GM18520 (cell line): ENCODE measurements around the gene GFRA1.

Experiments used
- ATAC-seq: cut with Tn5 transposase; IDR thresholded peaks from one replicate; pipeline ENCODE4 v1.9.1; 2021; ENCODE audit not compliant: unreplicated experiment

The GFRA1 gene

GRCh38 chr10:116109481-116109880 is 163.5 kb downstream of the GFRA1 start:
- no peak for ATAC-seq

DNA sequence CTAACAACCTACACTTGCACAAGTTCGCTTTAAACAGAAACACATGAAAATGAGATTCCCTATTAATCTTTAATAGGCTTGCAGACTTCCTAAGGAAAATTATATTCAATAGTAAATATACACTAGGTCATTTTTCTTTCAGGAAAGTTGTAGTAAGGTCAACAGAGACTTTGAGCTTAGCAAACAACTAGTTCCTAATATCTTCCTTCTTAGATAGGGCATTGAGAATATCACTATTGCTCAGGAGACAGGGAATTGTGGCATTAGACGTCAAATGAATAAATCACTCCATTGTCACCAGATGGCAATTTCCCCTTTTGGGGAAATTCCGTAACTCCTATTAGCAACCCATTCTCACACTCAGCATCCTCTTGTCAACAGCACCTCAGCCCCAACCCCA is 164.9 kb downstream of the GFRA1 start:
- no peak for ATAC-seq

DNA sequence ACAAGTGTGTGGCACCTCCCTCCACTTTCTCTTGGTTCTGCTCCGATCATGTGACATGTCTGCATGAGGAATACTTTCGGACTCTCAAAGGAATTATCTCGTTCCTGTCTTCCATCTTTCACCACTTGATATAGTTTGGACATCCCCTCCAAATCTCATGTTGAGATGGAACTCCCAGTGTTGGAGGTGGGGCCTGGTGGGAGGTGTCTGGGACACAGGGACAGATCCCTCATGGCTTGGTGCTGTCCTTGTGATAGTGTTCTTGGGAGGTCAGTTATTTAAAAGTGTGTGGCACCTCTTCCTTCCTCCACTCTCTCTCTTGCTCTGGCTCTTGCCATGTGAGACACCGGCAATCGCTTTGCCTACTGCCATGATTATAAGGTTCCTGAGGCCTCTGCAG is 166.4 kb downstream of the GFRA1 start:
- no peak for ATAC-seq

DNA sequence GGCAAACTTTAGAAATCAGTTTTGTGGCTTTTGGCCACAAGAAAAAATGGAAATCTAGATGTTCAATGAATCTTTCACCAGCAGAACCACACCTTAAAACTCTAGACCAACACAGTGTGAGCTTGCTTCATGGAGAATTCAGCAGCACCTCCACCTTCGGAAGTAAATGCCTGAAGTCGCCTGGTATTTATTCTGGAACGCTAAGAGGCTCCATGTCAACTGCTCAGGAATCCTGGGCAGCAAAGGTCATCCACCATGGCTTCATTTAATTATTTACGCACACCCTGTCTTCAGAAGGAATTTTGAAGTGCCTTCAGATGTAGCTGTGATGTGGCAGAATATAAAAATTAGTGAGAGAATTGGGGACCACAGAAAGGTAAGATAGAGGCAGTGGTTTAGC is 167.7 kb downstream of the GFRA1 start:
- no peak for ATAC-seq

DNA sequence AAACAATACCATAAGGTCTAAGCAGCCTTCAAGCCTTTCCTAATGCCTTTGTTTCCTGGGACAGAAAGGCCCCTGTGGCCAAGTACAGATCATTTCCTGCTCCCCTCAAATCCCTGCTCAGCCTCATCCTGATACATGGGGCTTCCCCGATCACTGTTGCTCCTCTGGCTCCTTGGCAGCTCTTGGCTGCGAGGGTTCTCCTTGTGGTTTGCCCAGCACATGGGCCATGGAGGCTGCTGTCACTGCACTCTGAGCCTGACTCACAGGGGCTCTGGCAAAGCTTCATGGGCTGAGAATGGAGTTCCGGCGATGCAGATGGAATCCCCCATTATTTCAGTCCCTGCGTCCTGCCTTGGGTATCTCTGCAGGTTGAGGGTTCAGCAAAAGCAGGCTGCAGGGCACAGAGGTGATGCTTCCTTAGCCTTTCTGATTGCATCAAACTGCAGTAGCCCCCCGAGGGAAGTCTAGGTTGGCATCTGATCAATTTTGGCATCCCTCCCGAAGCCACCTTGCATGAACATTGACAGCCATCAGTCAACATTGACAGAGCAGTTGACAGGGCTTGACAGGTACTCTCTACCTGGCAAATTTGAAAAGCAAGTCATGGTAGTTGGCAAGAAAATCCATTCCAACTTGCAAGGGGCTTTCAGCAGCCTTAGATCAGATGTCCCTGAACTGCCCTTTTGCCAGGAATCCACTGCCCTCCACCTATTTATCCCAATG is 168.6 kb downstream of the GFRA1 start:
- no peak for ATAC-seq

DNA sequence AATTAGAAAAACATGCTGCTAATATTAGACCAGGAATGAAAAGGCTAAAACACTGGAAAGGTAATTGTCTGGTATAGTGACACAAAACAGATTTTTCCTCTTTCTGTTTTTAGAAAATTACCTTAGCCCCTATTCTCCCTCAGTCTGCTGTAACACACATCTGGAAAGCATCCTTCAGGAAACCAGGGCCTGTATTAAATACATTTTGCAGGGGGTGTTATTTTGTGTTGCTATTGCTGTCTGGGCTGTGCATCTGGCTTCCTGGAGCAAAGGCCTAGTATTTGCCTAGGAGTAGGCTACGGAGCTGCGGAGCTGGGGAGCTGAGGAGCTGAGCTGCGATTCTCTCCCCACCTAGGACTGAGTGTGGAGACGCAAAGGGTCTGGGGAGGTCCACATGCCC is 169.3 kb downstream of the GFRA1 start:
- no peak for ATAC-seq

DNA sequence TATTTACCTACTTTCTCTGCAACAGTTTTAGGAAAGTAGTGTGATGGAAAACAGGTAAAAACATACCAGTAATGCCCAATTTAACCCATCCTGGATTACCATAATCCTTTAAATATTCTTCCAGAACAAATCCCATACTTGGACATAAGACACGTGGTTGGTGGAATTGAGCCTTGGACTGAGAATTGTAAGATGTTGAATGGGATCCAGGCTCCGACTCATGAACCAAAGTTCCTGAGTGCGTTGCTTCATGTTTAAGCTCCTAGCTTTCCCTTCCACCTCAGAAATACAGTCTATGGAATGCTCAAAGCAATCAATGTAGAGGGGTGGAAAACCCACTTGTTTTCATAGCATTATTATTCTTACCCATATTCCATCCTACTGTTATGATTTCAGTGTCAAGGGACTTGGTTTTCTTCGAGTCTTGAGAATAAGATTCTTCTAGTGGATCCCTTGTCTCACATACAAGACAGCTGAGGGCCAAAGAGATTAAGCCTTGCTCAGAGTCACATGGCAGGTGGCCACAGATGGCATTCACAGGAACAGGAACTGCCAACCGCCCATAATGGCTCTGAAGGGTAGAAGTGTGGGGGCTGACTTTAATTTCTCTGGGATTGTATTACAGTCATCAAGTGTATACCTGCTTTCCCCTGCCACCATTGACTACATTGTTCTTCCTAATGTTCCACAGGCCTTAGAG is 171.2 kb downstream of the GFRA1 start:
- no peak for ATAC-seq

DNA sequence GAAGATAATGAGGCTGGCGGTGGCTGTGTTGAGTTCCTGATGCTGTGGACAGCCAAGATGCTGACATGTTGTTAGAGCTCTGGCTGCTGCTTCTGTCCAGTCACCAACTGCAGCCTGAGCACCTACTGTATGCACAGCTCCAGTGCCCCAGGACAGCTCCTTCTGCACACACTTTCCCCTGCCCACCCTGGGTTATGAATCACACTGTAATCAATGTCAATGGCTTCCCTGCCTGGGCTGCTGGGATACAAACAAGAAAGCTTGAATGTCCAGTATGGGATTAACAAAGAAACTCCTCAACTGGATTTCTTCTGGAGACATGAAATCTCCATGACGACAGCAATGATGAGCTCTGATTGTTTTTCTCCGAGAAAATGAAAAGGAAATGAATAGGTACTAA is 172.0 kb downstream of the GFRA1 start:
- no peak for ATAC-seq

DNA sequence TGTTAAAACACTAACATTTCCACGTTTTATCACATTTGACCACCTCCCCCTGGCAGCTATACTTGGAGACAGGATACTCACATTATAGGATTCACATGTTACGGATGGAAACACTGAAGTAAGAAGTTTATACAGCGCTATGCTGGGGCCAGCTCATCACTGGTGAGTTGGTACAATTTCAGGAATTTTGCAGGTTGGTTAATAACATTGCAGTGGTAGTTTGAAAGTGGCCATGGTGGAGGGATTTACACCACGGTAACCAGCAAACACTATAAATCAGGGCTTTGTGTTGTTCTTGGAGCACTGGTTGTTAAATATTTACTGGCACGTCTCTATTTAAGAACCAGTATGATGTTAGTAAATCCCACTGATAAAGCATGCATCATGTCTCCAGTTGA is 174.0 kb downstream of the GFRA1 start:
- no peak for ATAC-seq

- no peak for ATAC-seq
Measured at GRCh38 chr10:116098411-116099022, 174.5 kb downstream of the GFRA1 start.

DNA sequence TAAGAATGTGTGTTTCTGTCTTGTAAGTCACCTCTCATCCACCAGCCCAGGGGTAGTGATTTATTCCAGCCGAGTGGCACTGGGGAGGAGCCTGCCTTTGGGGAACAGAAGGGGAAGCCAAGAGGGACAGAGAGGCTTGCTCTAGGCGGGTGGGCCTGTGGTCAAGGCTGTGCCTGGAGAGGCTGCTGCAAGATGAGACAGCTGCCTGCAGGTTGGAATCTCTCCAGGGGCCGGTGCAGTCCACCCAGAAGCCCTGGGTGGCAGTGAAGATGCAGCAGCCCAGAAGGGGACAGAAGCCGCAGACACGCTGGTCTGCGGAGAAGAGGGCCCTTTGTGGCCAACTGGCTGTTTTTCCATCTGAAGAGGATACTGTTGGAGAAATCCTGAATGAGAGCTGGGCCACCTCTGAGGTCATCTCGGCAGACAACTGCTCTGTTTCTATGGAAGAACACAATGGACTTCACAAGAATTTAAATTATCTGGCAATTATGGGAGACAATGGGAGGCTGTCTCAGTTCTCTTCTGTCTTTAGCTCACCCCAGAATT is 175.7 kb downstream of the GFRA1 start:
- no peak for ATAC-seq

- no peak for ATAC-seq
Measured at GRCh38 chr10:116096526-116096925, 176.5 kb downstream of the GFRA1 start.

GRCh38 chr10:116094356-116094755 is 178.7 kb downstream of the GFRA1 start:
- ATAC-seq: no peak

- no peak for ATAC-seq
Measured at GRCh38 chr10:116093031-116093430, 180.0 kb downstream of the GFRA1 start.

DNA sequence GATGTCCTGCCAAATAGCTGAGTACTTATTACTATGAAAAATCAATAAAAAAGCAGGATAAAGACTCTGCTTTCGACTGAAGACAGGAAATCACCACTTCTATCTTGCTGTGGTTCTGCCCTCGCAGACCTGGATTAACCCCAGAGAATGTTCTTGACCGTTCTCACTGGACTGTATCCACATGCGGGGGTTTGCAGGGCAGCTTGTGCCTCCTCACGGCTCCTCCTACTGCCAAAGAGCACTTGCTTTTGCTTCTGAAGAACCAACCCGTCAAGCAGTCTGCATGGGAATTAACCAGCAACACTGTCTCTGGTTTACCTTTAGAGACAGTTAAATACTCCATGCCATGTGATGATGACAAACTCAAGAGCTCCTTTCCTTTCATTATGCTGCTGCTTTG is 184.0 kb downstream of the GFRA1 start:
- ATAC-seq: no peak

GRCh38 chr10:116085323-116085722 is 187.7 kb downstream of the GFRA1 start:
- ATAC-seq: no peak

DNA sequence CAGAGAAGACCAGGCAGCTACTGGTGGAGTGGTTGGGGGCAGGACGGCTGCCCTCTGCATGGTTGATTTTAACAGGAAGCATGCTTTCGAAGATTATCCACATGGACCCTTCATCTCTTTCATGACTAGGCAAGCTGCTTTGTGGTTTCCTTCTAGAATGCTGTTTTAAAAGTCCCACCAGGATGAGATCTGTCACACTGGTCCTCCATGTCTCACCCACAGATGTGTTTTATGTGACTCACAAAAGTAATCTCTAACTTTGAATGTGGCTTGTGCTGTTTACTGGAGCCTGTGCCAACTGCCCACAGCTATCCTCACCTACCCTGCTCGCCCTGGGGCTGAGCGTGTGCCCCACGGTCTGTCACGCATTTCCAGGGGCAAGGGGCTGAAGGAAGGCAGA is 188.8 kb downstream of the GFRA1 start:
- no peak for ATAC-seq

DNA sequence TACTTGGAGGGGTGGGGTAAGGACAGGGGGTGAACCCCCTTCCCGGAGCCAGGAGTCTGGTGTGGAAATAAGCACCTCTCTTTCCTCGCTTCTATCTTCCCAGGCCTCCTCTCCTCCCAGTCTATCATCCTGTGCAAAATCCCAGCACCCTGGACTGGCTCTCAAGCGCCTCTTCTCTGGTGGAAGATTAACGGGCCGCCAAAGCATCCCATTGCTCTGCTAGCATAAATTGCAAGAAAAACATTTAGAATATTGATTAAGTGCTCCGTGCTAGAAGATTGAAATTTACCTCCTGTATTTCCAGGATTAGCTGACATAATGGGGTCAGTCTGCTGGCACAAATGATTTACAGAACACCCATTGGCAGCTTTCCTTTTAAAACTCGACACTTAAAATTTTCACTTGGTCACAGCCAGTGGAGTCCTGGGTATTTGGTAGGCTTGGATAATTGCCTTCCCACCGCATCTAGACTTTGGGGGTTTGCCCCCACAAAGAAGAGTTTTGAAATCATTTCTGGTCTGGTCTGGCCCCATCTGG is 189.7 kb downstream of the GFRA1 start:
- ATAC-seq: no peak

DNA sequence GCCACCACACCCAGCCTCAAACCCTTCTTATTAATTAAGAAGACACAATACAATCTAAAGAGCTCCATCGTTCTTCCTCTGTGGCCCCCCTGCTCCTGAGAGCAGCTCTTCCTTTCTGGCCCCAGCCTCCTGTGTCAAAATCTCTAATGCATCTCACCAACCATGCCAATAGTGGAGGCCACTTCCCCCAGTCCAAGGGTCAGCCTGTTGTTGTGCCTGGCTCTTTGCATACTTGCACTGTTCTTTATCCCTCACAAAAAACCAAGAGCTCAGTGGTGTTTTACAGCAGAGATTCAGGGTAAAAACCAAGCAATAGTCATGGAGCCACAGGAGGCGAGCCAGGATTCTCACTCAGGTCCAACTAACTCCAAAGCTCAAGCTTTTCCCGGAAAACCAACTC is 190.2 kb downstream of the GFRA1 start:
- ATAC-seq: no peak

GRCh38 chr10:116082206-116082605 is 190.8 kb downstream of the GFRA1 start:
- ATAC-seq: no peak

GRCh38 chr10:116080553-116080952 is 192.5 kb downstream of the GFRA1 start:
- no peak for ATAC-seq

GRCh38 chr10:116079355-116079754 is 193.7 kb downstream of the GFRA1 start:
- ATAC-seq: no peak
